Measurements from ENCODE around the gene FRAS1. TPM values are rescaled to one million over a fixed set of nuclear protein-coding genes. Genes with fewer than 3 reads are reported as not detected.
"Not testable (repeated sequence)": the region's sequence is repeated elsewhere in the genome, so short reads cannot be mapped to it uniquely, and the experiment has no call there.

FRAS1 gene
- total RNA-seq, 3 donors from 2014 or later: 4.9 to 7.5 (median 6.6) TPM

DNA sequence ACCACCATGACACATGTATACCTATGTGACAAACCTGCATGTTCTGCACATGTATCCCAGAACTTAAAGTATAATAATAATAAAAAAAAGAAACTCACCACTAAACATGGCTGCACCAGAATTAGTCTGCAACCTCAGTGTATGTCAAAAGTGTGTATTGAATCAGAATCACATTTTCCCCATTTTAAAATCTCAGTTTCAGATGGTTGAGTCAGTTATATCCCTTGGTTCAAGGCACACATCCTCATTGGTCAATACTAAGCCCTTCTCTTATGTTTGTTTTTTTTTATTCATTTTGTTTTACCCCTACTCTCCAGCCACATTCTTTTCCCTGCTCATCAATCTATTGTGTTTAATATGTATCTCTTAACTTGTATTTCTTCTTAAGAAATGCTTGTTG is 436.6 kb downstream of the FRAS1 start:
- no peak for DNase-seq (ENCODE audit: low spot score in 2 of 2)
- Histone ChIP-seq H3K36me3 (no peaks in the 10 kb centered on the region), H3K9me3 (no peaks in the 10 kb centered on the region), H3K27me3 (no peaks in the 10 kb centered on the region), H3K27ac (no peak overlapping the region), H3K4me1 (no peaks in the 10 kb centered on the region), H3K4me3 (no peak overlapping the region)
- TF ChIP-seq, protein P1, sequence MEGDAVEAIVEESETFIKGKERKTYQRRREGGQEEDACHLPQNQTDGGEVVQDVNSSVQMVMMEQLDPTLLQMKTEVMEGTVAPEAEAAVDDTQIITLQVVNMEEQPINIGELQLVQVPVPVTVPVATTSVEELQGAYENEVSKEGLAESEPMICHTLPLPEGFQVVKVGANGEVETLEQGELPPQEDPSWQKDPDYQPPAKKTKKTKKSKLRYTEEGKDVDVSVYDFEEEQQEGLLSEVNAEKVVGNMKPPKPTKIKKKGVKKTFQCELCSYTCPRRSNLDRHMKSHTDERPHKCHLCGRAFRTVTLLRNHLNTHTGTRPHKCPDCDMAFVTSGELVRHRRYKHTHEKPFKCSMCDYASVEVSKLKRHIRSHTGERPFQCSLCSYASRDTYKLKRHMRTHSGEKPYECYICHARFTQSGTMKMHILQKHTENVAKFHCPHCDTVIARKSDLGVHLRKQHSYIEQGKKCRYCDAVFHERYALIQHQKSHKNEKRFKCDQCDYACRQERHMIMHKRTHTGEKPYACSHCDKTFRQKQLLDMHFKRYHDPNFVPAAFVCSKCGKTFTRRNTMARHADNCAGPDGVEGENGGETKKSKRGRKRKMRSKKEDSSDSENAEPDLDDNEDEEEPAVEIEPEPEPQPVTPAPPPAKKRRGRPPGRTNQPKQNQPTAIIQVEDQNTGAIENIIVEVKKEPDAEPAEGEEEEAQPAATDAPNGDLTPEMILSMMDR (IDR thresholded peaks at IDR 0.05): no peak
- no peak for TF ChIP-seq POLR2AphosphoS5 (IDR thresholded peaks at IDR 0.05)
- no peak for TF ChIP-seq POLR2A (IDR thresholded peaks at IDR 0.05)
- intact Hi-C loops (cut with DNase I; ENCODE audit: low total_unique reads): loop anchor here (2.0 kb wide), 1 partner anchor 71 kb away; no protein-coding TSS in a partner anchor

- intact Hi-C loops (cut with DNase I; ENCODE audit: low total_unique reads): no loop called here
- Histone ChIP-seq H3K36me3 (no peaks in the 10 kb centered on the region), H3K9me3 (no peaks in the 10 kb centered on the region), H3K27me3 (no peaks in the 10 kb centered on the region), H3K4me1 (no peaks in the 10 kb centered on the region), H3K27ac (no peak overlapping the region), H3K4me3 (no peak overlapping the region)
- DNase-seq (ENCODE audit: low spot score in 2 of 2): no peak
- TF ChIP-seq, protein P1 (IDR thresholded peaks at IDR 0.05): no peak
- TF ChIP-seq POLR2AphosphoS5 (IDR thresholded peaks at IDR 0.05) (no peak), POLR2A (IDR thresholded peaks at IDR 0.05) (no peak)
These were observed 439.0 kb downstream of the FRAS1 start for GRCh38 chr4:78496021-78496643.

GRCh38 chr4:78506260-78506659 is 449.1 kb downstream of the FRAS1 start:
- H3K27ac ChIP-seq; H3K4me1 ChIP-seq; intact Hi-C loops (cut with DNase I; ENCODE audit: low total_unique reads); H3K4me3 ChIP-seq; H3K9me3 ChIP-seq; H3K27me3 ChIP-seq; DNase-seq (ENCODE audit: low spot score in 2 of 2); H3K36me3 ChIP-seq: not testable (repeated sequence)

DNA sequence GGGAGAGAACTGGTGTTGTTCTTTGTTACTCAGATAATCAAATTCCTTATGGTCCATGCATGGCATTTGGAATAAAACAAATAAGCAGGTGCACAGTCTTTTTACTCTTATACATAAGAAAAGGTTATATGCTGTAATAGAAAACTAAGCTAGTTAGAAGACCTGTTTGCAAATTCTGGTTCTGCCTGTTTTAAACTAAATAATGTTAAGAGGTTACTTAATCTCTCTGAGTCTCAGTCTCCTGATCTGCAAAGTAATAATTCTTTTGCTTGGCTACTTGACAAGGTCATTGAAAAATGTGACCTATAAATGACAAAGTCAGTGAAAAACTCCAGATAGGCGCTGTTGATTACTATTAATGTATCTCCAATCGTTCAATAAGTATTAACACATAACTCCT is 451.9 kb downstream of the FRAS1 start:
- Histone ChIP-seq H3K4me1 (no peaks in the 10 kb centered on the region), H3K27me3 (no peaks in the 10 kb centered on the region), H3K36me3 (no peaks in the 10 kb centered on the region), H3K4me3 (no peak overlapping the region), H3K27ac (no peak overlapping the region), H3K9me3 (no peaks in the 10 kb centered on the region)
- intact Hi-C loops (cut with DNase I; ENCODE audit: low total_unique reads): no loop called here
- TF ChIP-seq POLR2AphosphoS5 (IDR thresholded peaks at IDR 0.05) (no peak), POLR2A (IDR thresholded peaks at IDR 0.05) (no peak)
- TF ChIP-seq, protein P1 (IDR thresholded peaks at IDR 0.05): no peak
- no peak for DNase-seq (ENCODE audit: low spot score in 2 of 2)

GRCh38 chr4:78510108-78510507 is 453.0 kb downstream of the FRAS1 start:
- DNase-seq (ENCODE audit: low spot score in 2 of 2): no peak
- no peak overlapping the region for H3K4me3 ChIP-seq
- intact Hi-C loops (cut with DNase I; ENCODE audit: low total_unique reads): no loop called here
- no peaks in the 10 kb centered on the region for H3K36me3 ChIP-seq
- no peaks in the 10 kb centered on the region for H3K27me3 ChIP-seq
- H3K27ac ChIP-seq: no peak overlapping the region
- no peaks in the 10 kb centered on the region for H3K9me3 ChIP-seq
- TF ChIP-seq, protein P1 (IDR thresholded peaks at IDR 0.05): no peak
- TF ChIP-seq POLR2A (IDR thresholded peaks at IDR 0.05) (no peak), POLR2AphosphoS5 (IDR thresholded peaks at IDR 0.05) (no peak)
- H3K4me1 ChIP-seq: no peaks in the 10 kb centered on the region

- intact Hi-C loops (cut with DNase I; ENCODE audit: low total_unique reads): no loop called here
- no peaks in the 10 kb centered on the region for H3K4me1 ChIP-seq
These were observed 453.6 kb downstream of the FRAS1 start for GRCh38 chr4:78510681-78511080.

More at GRCh38 chr4:78510681-78511080, 453.6 kb downstream of the FRAS1 start:
- DNase-seq (ENCODE audit: low spot score in 2 of 2): no peak
- TF ChIP-seq POLR2AphosphoS5 (IDR thresholded peaks at IDR 0.05) (no peak), POLR2A (IDR thresholded peaks at IDR 0.05) (no peak)
- TF ChIP-seq, protein P1 (IDR thresholded peaks at IDR 0.05): no peak
- Histone ChIP-seq H3K27me3 (no peaks in the 10 kb centered on the region), H3K27ac (no peak overlapping the region), H3K9me3 (no peaks in the 10 kb centered on the region), H3K4me3 (no peak overlapping the region), H3K36me3 (no peaks in the 10 kb centered on the region)

Measured in breast epithelium (tissue), 4 donors.